ENCODE results near the gene WASF3.

- no peak for TF ChIP-seq REST (IDR thresholded peaks at IDR 0.05; ENCODE audit: insufficient read depth in 1 of 2, low read depth in 2 of 2, low read length in 2 of 2)
- no peak for TF ChIP-seq POLR2AphosphoS5 (IDR thresholded peaks at IDR 0.05; ENCODE audit: low read depth, low read length)
- TF ChIP-seq SIN3A (IDR thresholded peaks at IDR 0.05; ENCODE audit: borderline replicate concordance, insufficient read depth, low read length), result no peak
Observed at GRCh38 chr13:26575244-26575643, 17.8 kb downstream of the WASF3 start.
